T-cell (primary cell): ENCODE measurements around the gene TNS1. TPM values are rescaled to one million over a fixed set of nuclear protein-coding genes. Genes with fewer than 3 reads are reported as not detected.

Source experiments
- ATAC-seq, 4 experiments: fragments of 200-7000 bp in 3 of 4; fragments of 150-1000 bp in 1 of 4; cut with Tn5 transposase; replicated peaks in 1 of 4; 1 replicate in 3 of 4; 2 replicates in 1 of 4; pipeline ENCODE4 v1.10.0; 2021; ENCODE audit warnings: moderate library complexity in 3 of 4, mild to moderate bottlenecking in 2 of 4, moderate number of reproducible peaks in 1 of 4
- CTCF ChIA-PET, 2 donors: fragments of 300-600 bp; sonication (Branson Sonifier 250); formaldehyde crosslinking; loops; one replicate each; lab custom pipeline; 2022; ENCODE audit warnings: antibody characterized with exemption in 2 of 2; lab: Charles Lee
- POLR2A ChIA-PET, 2 donors: fragments of 300-600 bp; sonication (Branson Sonifier 250); formaldehyde crosslinking; loops; one replicate each; lab custom pipeline; 2022; ENCODE audit warnings: antibody characterized with exemption in 2 of 2; lab: Charles Lee
- DNase-seq, 35 experiments: peaks; one replicate each; pipeline versions ENCODE4 v3.0.0 to v3.0.0-alpha.2; 2013 to 2023
- H3K27ac ChIP-seq: one replicate; pipeline ENCODE4 v1.5.1; 2013; ENCODE audit warnings: low read length
- H3K27me3 ChIP-seq, 2 experiments: replicated peaks in 1 of 2; 1 replicate in 1 of 2; 2 replicates in 1 of 2; pipeline versions ENCODE4 v1.6.1 to v1.7.0; 2013; ENCODE audit warnings: low read length in 1 of 2, mixed read lengths in 1 of 2; ENCODE audit not compliant: control insufficient read depth in 2 of 2, insufficient read depth in 2 of 2; ENCODE audit errors: extremely low read depth in 1 of 2
- H3K36me3 ChIP-seq, 2 donors: 1 replicate in 1 of 2; 2 replicates in 1 of 2; pipeline versions ENCODE4 v1.6.1 to v1.7.0; 2013; ENCODE audit warnings: low read length in 1 of 2; ENCODE audit not compliant: control insufficient read depth in 2 of 2, insufficient read depth in 1 of 2; ENCODE audit errors: extremely low read depth in 1 of 2
- H3K4me1 ChIP-seq, 2 experiments: 1 replicate in 1 of 2; 2 replicates in 1 of 2; pipeline versions ENCODE4 v1.6.1 to v1.7.0; 2013; ENCODE audit warnings: low read length in 2 of 2, mixed read lengths in 1 of 2; ENCODE audit not compliant: insufficient read depth in 2 of 2, control insufficient read depth in 1 of 2; ENCODE audit errors: extremely low read depth in 1 of 2
- H3K4me3 ChIP-seq, 2 donors: 1 replicate in 1 of 2; 2 replicates in 1 of 2; pipeline versions ENCODE4 v1.5.1 to v1.7.0; 2013; ENCODE audit warnings: mild to moderate bottlenecking in 2 of 2, low read length in 1 of 2, moderate library complexity in 1 of 2; ENCODE audit not compliant: control insufficient read depth in 1 of 2; ENCODE audit errors: extremely low read depth in 1 of 2
- H3K9me3 ChIP-seq: 2 replicates; pipeline ENCODE4 v1.7.0; 2013
- H3K27ac Mint-ChIP-seq, 2 donors: one replicate each; pipeline ENCODE4 v1.8.0; 2020 to 2021; ENCODE audit warnings: mild to moderate bottlenecking in 2 of 2, mixed read lengths in 2 of 2
- H3K27me3 Mint-ChIP-seq, 2 donors: one replicate each; pipeline ENCODE4 v1.8.0; 2021 to 2022; ENCODE audit warnings: mixed read lengths in 2 of 2
- H3K36me3 Mint-ChIP-seq: one replicate; pipeline ENCODE4 v1.8.0; 2021; ENCODE audit warnings: mixed read lengths
- H3K4me1 Mint-ChIP-seq, 3 donors: one replicate each; pipeline ENCODE4 v1.8.0; 2020 to 2022; ENCODE audit warnings: mixed read lengths in 3 of 3, mild to moderate bottlenecking in 1 of 3
- H3K4me3 Mint-ChIP-seq, 3 donors: one replicate each; pipeline ENCODE4 v1.8.0; 2020 to 2022; ENCODE audit warnings: mild to moderate bottlenecking in 3 of 3, mixed read lengths in 3 of 3, moderate library complexity in 3 of 3
- H3K9me3 Mint-ChIP-seq, 3 donors: one replicate each; pipeline ENCODE4 v1.8.0; 2020 to 2022; ENCODE audit warnings: mixed read lengths in 3 of 3
- WGBS: methylation state at CpG from one replicate; pipeline ENCODE4 v1.1.5; 2013; ENCODE audit warnings: missing lambda C conversion rate; ENCODE audit not compliant: insufficient coverage; 5-methylcytosine and 5-hydroxymethylcytosine counted together
- total RNA-seq, 35 experiments: library from RNA in 6 of 35; stranded (reverse) in 6 of 35; fragments of 120-200 nt in 1 of 35; gene quantifications; one replicate each; pipeline versions ENCODE4 v1.2.1 to v1.2.4 and lab custom pipeline; 2013 to 2026

Gene TNS1
- total RNA-seq, 5 donors from 2014 or later (not counting 1 experiment from before 2014, with no cell fraction given): 0.28 to 2.1 (median 1.3) TPM

DNA sequence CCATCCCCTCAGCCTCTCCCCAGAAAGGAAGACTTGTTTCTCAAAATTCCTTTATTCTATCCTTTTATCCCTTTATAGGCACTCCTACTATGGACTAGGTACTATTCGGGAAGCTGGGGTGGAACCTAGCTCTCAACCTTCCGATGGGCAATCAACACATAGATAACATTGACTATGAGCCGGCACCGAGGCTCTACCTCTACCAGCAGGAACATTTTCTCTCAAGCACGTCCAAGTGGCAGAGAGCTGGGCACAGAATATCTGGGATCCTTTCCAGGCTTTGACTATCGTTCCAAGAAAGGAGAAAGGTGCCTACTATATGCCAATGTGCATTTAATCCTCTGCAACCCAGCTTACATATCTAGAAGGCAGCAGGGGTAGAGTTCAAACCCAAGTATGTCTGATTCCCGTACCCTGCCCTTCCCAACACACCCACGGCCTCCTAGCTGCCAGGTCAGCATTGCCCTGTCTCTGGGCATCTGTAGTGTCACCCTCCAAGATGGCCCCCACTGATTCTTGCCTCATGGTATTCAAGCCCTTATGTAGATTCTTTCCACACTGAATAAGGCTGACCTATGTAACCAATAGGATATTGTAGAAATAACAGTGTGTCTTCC is 28.3 kb downstream of the TNS1 start:
- Mint-ChIP-seq H3K4me3 (no peak overlapping the region), H3K4me1 (no peaks in the 10 kb centered on the region), H3K27ac (no peak overlapping the region), H3K27me3 (peaks cover 8 to 20% of the 10 kb centered on the region in 2 donors), H3K9me3 (no peaks in the 10 kb centered on the region), H3K36me3 (no peaks in the 10 kb centered on the region)
- no peak overlapping the region for H3K27ac ChIP-seq
- H3K27me3 ChIP-seq: peaks cover 0 to 14% of the 10 kb centered on the region in 2 experiments
- no peaks in the 10 kb centered on the region for H3K36me3 ChIP-seq
- CTCF ChIA-PET: interaction anchor here (0.6 to 1.0 kb wide), 2 partner anchors 19 to 88 kb away, joined by 3 read pairs; no protein-coding TSS in a partner anchor
- no peaks in the 10 kb centered on the region for H3K9me3 ChIP-seq
- ATAC-seq: no peak
- no peak for DNase-seq
- POLR2A ChIA-PET: no interaction called here
- H3K4me3 ChIP-seq: no peak overlapping the region
- H3K4me1 ChIP-seq: no peaks in the 10 kb centered on the region
- WGBS: 79% methylated on average over 6 of the region's 8 CpGs

DNA sequence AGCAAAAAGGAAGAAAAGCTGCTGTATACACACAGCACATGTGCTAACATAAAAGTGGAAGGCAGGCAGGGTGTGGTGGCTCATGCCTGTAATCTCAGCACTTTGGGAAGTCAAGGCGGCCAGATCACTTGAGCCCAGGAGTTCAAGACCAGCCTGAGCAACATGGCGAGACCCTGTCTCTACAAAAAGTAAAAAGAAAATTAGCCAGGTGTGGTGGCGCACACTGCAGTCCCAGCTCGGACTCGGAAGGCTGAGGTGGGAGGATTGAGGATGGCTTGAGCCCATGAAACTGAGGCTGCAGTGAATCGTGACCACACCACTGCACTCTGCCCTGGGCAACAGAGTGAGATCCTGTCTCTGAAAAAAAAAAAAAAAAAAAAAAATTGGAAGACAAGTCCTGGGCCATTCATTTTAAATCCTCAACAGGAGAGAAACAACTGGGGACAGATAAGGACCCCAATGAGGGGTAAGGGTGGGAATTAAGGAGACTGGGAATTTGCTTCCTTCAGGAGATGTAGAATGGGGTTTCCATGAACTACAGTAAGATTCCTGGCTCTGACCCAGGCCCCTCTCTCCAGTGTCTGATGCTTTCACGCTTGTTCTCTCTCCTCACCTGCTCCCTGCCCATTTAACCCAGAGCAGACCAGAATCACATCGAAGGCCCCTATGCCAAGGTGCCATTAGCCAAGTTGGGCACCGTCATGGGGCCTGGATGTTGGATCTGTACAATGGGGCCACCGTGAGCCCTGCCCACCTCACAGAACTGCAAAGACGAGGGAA is 29.6 kb downstream of the TNS1 start:
- no peaks in the 10 kb centered on the region for H3K4me1 ChIP-seq
- no peak overlapping the region for H3K27ac ChIP-seq
- no peak overlapping the region for H3K27ac Mint-ChIP-seq
- no peaks in the 10 kb centered on the region for H3K9me3 ChIP-seq
- H3K4me3 ChIP-seq: no peak overlapping the region
- no peak overlapping the region for H3K4me3 Mint-ChIP-seq
- H3K9me3 Mint-ChIP-seq: no peaks in the 10 kb centered on the region
- H3K4me1 Mint-ChIP-seq: no peaks in the 10 kb centered on the region
- H3K27me3 Mint-ChIP-seq: peaks cover 6 to 15% of the 10 kb centered on the region in 2 donors
- H3K36me3 ChIP-seq: no peaks in the 10 kb centered on the region
- 84% methylated on average over 7 of the region's 11 CpGs for WGBS
- POLR2A ChIA-PET: no interaction called here
- H3K27me3 ChIP-seq: peaks cover 0 to 12% of the 10 kb centered on the region in 2 experiments
- no peaks in the 10 kb centered on the region for H3K36me3 Mint-ChIP-seq
- CTCF ChIA-PET: no interaction called here
- DNase-seq (no peak), ATAC-seq (no peak)

DNA sequence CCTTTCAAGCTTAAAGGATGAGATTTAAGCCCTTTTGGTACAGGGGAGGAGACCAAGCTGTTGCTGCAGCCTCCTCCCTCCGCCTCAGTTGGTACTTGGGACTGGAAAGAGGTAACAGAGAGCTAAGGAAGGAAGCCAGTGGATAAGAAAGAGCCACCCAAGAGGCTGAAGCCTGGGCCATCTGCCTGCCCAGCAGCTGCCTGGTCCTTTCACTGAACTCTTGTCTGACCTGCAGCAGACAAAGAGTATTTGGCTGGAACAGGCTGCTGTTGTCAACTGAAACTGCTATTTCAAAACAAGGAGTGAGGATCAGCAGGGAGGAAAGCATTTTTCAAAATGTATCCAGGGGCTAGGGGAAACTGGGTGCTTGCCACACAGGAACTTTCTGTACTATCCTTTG is 30.3 kb downstream of the TNS1 start:
- POLR2A ChIA-PET: no interaction called here
- CTCF ChIA-PET: no interaction called here
- DNase-seq: no peak
- Mint-ChIP-seq H3K4me3 (no peak overlapping the region), H3K4me1 (no peaks in the 10 kb centered on the region), H3K9me3 (no peaks in the 10 kb centered on the region), H3K36me3 (no peaks in the 10 kb centered on the region), H3K27me3 (peaks cover 10 to 15% of the 10 kb centered on the region in 2 donors), H3K27ac (no peak overlapping the region)
- peaks cover 0 to 7% of the 10 kb centered on the region in 2 experiments for H3K27me3 ChIP-seq
- H3K27ac ChIP-seq: no peak overlapping the region
- H3K4me3 ChIP-seq: no peak overlapping the region
- no peaks in the 10 kb centered on the region for H3K36me3 ChIP-seq
- H3K4me1 ChIP-seq: no peaks in the 10 kb centered on the region
- no peaks in the 10 kb centered on the region for H3K9me3 ChIP-seq
- 75% methylated on average over 1 of the region's 1 CpG for WGBS
- ATAC-seq: no peak

DNA sequence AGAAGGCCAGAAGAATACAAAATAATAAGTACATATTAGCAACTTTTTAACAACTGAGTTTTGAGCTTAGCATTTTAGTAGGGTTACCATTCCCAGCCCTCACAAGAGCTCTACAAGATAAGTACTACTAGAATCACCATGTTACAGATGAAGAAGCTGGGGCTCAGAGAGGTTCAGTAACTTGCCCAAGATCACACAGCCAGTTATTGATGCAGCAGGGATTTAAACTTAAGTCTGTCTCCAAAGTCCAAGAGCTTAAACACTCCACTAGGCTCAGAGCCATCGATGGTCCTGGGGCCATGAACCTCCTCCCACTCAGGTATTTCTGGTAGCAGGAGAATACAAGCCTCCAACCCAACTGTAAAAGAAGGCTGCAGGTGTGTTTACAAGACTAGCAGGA is 30.8 kb downstream of the TNS1 start:
- Histone ChIP-seq H3K36me3 (no peaks in the 10 kb centered on the region), H3K4me1 (no peaks in the 10 kb centered on the region), H3K4me3 (no peak overlapping the region), H3K27me3 (peaks cover 0 to 7% of the 10 kb centered on the region in 2 experiments), H3K27ac (no peak overlapping the region), H3K9me3 (no peaks in the 10 kb centered on the region)
- no peak overlapping the region for H3K27ac Mint-ChIP-seq
- H3K27me3 Mint-ChIP-seq: peaks cover 10 to 15% of the 10 kb centered on the region in 2 donors
- no peaks in the 10 kb centered on the region for H3K4me1 Mint-ChIP-seq
- no CpG with 5 or more reads among the region's 1 CpG for WGBS
- no peak overlapping the region for H3K4me3 Mint-ChIP-seq
- no peak for ATAC-seq
- POLR2A ChIA-PET: no interaction called here
- DNase-seq: no peak
- H3K36me3 Mint-ChIP-seq: no peaks in the 10 kb centered on the region
- H3K9me3 Mint-ChIP-seq: no peaks in the 10 kb centered on the region
- CTCF ChIA-PET: no interaction called here

DNA sequence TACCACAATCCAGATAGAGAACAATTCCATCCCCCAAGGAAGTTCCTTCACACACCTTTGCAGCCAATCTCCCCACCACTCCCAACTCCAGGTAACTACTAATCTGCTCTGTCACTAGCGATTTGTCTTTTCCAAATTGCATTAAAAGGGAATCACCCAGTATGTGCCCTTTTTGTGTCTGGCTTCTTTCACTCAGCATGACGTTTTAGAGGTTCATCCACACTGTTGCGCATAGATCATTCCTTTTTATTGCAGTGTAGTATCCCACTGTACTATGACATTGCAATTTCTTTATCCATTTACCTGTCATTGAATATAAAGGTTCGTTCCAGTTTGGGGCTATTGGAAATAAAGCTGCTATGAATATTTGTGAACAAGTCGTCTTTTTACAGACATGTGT is 31.6 kb downstream of the TNS1 start:
- Mint-ChIP-seq H3K27me3 (peaks cover 12 to 15% of the 10 kb centered on the region in 2 donors), H3K9me3 (no peaks in the 10 kb centered on the region), H3K4me1 (no peaks in the 10 kb centered on the region), H3K27ac (no peak overlapping the region), H3K36me3 (no peaks in the 10 kb centered on the region), H3K4me3 (no peak overlapping the region)
- Histone ChIP-seq H3K4me1 (no peaks in the 10 kb centered on the region), H3K4me3 (no peak overlapping the region), H3K9me3 (no peaks in the 10 kb centered on the region), H3K36me3 (no peaks in the 10 kb centered on the region), H3K27me3 (peaks cover 0 to 14% of the 10 kb centered on the region in 2 experiments), H3K27ac (no peak overlapping the region)
- CTCF ChIA-PET: no interaction called here
- DNase-seq (no peak), ATAC-seq (no peak)
- POLR2A ChIA-PET: no interaction called here
- 92% methylated on average over 1 of the region's 5 CpGs for WGBS

DNA sequence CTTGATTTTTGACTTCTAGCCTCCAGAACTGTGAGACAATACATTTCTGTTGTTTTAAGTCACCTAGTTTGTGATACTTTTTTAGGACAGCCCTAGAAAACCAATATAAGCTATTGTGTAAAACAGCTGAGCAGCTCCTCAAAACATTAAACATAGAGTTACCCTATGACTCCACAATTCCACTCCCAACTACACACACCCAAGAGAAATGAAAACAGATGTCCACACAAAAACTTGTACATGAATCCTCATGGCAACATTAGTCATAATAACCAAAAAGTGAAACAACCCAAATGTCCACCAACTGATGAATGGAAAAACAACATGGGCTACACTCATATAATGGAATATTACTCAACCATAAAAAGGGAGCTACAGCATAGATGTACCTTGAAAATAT is 32.6 kb downstream of the TNS1 start:
- no peak overlapping the region for H3K4me3 Mint-ChIP-seq

More for the DNA sequence above, 32.6 kb downstream of the TNS1 start:
- Mint-ChIP-seq H3K36me3 (no peaks in the 10 kb centered on the region), H3K27me3 (peaks cover 18 to 20% of the 10 kb centered on the region in 2 donors), H3K9me3 (no peaks in the 10 kb centered on the region), H3K4me1 (no peaks in the 10 kb centered on the region), H3K27ac (no peak overlapping the region)
- no peaks in the 10 kb centered on the region for H3K36me3 ChIP-seq
- CTCF ChIA-PET: interaction anchor here in 1 of 2 donors (0.5 kb wide), 1 partner anchor 975 kb away, joined by 3 read pairs; no protein-coding TSS in a partner anchor
- no peaks in the 10 kb centered on the region for H3K4me1 ChIP-seq
- POLR2A ChIA-PET: no interaction called here
- no peak overlapping the region for H3K27ac ChIP-seq
- ATAC-seq (no peak), DNase-seq (no peak)
- H3K27me3 ChIP-seq: peaks cover 0 to 21% of the 10 kb centered on the region in 2 experiments
- no peak overlapping the region for H3K4me3 ChIP-seq
- H3K9me3 ChIP-seq: no peaks in the 10 kb centered on the region
